Fibroblast of mammary gland (primary cell): ENCODE results near the gene EHMT1.

Experiments used
- DNase-seq: peaks from one replicate; pipeline ENCODE4 v3.0.0-alpha.2; 2010; ENCODE audit warnings: low read depth
- H3K4me3 ChIP-seq: 2 replicates; pipeline ENCODE4 v1.5.1; 2011; ENCODE audit warnings: low read depth, mild to moderate bottlenecking, low read length, moderate library complexity; ENCODE audit not compliant: control insufficient read depth
- TF ChIP-seq, protein P1 (sequence below): conservative IDR thresholded peaks from 2 replicates; pipeline ENCODE4 v1.5.1; 2011; ENCODE audit warnings: low read depth, low read length, inconsistent platforms; ENCODE audit not compliant: control insufficient read depth, insufficient read depth

The EHMT1 gene

DNA sequence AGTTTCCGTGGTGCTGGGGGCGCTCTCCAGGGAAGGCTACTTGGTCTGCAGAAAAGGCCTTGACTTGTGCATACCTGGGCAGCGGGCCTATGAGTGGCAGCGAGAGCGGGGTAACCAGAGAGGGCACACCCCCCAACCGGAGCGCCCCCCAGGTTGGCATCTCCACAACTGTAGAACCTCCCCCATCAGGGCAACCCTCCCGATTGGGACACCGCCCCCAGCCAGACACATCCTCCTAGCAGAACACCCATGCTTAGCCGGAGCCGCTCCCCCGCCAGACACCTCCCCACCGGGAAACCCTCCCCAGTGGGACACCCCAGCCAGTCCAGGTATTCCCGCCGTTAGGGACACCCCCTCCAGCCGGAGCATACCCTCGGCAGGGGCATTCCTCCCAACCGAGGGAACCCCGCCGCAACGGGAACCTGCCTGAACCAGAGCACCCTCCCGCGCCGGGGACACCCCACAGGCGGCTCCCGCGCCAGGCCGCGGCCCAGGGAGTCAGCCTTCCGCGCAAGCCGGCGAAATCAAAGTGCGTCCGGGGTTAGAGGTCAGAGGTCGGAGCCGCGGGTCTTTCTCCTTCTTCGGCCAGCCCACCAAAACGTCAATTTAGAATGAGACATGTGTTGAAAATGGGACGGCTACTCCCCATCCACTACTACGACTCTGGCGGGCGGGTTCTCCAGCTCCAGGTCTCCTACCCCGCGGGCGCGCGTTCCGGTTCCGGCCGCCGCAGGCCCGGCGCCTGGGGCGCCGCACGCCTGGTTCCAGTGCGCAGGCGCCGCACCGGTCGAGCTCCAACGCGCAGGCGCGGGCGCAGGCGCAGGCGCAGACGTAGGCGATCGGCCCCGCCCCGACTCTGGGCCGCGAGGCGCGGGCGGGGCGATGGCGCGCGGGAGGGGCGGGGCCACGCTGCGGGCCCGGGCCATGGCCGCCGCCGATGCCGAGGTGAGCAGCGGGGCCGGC is at the start of gene EHMT1:
TSS of gene EHMT1 (plus strand) at position 901 of the 963 bp plus-strand sequence. CDS start at position 925, 24 bp downstream.
- H3K4me3 ChIP-seq: peak within 1 kb of the TSS; percentile 94
- DNase-seq: peak; percentile 75
- TF ChIP-seq, protein P1, sequence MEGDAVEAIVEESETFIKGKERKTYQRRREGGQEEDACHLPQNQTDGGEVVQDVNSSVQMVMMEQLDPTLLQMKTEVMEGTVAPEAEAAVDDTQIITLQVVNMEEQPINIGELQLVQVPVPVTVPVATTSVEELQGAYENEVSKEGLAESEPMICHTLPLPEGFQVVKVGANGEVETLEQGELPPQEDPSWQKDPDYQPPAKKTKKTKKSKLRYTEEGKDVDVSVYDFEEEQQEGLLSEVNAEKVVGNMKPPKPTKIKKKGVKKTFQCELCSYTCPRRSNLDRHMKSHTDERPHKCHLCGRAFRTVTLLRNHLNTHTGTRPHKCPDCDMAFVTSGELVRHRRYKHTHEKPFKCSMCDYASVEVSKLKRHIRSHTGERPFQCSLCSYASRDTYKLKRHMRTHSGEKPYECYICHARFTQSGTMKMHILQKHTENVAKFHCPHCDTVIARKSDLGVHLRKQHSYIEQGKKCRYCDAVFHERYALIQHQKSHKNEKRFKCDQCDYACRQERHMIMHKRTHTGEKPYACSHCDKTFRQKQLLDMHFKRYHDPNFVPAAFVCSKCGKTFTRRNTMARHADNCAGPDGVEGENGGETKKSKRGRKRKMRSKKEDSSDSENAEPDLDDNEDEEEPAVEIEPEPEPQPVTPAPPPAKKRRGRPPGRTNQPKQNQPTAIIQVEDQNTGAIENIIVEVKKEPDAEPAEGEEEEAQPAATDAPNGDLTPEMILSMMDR: no peak

DNA sequence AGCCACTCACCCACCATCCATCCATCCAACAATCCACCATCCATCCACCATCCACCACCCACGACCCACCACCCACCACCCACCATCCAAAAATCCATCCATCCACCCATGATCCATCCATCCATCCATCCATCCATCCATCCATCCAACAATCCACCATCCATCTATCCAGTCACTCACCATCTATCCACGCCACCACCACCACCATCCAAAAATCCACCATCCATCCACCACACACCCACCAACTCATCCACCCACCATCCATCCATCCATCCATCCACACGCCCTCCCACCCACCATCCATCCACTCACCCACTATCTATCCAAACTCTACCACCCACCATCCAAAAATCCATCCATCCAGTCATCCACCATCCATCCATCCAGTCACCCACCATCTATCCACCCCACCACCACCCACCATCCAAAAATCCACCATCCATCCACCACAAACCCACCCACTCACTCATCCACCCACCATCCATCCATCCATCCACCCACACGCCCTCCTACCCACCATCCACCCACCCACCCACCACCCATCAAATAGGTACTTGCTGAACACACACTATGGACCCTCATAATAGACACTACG is 49.1 kb upstream of the EHMT1 start:
- TF ChIP-seq, protein P1: no peak
- H3K4me3 ChIP-seq: no peak overlapping the region
- DNase-seq: no peak

DNA sequence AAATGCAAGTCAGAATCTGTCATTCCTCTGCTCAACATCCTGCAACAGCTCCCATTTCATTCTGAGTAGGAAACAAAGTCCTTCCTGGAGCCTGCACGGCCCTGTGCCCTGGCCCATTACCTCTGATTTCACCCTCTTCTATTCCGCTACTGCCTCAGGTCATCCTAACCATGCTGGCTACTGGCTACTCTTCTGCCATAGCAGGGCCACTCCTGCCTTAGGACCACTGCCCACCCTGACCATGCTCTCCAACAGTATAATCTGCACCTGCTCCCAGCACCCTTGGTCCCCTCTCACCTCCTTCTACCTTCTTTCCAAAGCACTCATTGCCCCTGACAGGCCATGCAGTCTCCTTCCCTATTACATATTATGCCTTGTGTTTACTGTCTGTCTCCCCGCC is 48.2 kb upstream of the EHMT1 start:
- TF ChIP-seq, protein P1: no peak
- no peak for DNase-seq
- no peak overlapping the region for H3K4me3 ChIP-seq

DNA sequence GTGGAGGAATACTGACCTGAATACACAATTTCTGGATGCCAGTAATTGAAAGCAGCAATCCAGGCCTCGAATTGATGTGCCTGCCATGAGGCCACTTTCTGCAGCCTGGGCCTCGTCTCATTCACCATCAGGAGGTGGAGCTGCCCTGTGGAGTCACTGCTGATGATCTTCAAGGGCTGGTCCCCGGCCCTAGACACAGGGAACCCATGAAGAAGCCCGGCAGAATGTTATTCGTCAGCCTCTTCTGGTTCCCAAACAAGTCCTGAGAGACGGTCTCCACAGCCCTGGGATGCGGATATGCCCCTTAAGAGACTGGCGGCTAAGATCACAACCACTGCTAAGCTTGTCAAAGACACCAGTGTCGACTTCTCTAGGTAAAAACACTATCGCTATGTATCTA is 44.6 kb upstream of the EHMT1 start:
- no peak overlapping the region for H3K4me3 ChIP-seq
- TF ChIP-seq, protein P1: no peak
- no peak for DNase-seq

DNA sequence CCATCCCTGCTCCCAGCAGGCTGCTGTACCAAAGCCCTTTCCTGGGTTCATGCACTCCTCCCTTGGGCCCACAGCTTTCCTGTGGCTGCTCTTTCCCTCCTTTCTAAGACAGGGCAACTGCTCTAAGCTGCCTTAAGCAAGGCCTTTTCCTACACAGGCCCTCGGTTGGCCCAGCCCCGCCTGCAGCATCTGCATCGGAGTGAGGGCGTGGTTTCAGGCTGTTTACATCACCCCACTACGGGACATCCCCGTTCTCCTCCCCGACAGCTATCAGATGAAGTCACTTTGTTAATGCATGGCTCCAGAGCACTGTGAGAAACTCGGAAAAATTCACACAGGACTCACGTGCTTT is 43.5 kb upstream of the EHMT1 start:
- no peak overlapping the region for H3K4me3 ChIP-seq
- peak; percentile 55 for DNase-seq
- TF ChIP-seq, protein P1: no peak

DNA sequence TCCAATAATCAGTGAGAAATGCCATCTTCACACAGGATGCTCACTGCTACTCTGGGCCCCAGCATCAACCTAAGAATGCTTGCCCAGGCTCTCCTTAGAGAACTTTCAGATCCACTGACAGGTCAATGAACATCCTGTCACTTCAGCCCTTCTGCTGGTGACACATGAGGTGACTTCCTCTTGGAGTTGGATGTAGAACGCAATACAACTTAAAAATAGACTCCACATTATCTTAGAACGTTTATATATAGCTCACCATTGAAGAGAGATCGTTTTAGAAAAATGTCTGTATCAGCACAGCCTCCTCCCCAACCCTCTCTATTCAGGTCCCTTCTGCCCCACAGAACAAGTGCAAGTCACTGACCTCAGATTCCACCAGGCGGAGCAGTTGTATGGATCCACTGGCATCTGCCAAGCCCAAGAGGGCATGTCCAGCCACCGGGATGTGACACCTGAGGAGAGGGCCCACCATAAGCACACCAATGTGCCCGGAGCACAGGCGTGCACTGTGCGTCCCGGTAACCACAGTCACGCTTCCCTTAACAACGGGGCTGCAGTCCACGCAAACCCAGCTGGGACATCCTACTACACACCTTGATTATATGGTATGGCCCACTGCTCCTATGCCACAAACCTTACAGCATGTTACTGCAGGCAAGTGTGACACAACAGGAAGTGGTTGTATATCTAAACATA is 42.9 kb upstream of the EHMT1 start:
- no peak overlapping the region for H3K4me3 ChIP-seq
- no peak for DNase-seq
- TF ChIP-seq, protein P1: no peak
